ENCODE data around the gene GPR3. TPM values are rescaled to one million over a fixed set of nuclear protein-coding genes. Genes with fewer than 3 reads are reported as not detected.
A peak's percentile ranks its signal among the peaks of the same experiment; 100 is the strongest.

Gene GPR3
- total and polyA plus RNA-seq, 2 donors = 0.09 to 0.37 TPM

DNA sequence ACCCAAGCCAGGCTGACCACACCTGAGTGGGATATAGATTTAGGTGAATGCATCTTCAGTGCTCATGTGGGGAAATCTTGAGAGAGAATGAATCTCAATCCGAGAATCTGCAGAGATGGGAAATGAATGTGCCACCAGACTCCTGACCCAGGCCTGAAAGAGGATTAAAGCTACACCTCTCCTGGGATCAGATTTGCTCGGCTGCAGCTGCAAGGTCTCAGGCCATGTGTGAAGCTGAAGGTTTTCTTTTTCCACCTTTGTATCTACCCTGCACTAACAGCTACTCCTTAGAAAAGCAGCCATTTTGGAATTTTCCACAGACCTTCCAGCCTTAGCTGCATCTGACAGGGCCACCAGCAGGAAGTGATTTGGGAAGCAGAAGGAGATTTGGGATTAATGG is 18.3 kb downstream of the GPR3 start:
- Histone ChIP-seq H3K9me3 (ENCODE audit: control insufficient read depth in 2 of 2, insufficient read depth in 1 of 2, low read length in 1 of 2) (no peaks in the 10 kb centered on the region), H3K36me3 (ENCODE audit: control insufficient read depth in 2 of 2, insufficient read depth in 2 of 2, low read length in 1 of 2) (peaks cover 88 to 93% of the 10 kb centered on the region in 2 donors), H3K27ac (ENCODE audit: low read depth in 1 of 2, low read length in 1 of 2) (no peak overlapping the region), H3K4me1 (ENCODE audit: control insufficient read depth in 2 of 2, insufficient read depth in 2 of 2, low read length in 2 of 2) (peaks cover 0 to 25% of the 10 kb centered on the region in 2 donors), H3K27me3 (ENCODE audit: control insufficient read depth in 2 of 2, insufficient read depth in 1 of 2, low read length in 1 of 2) (no peaks in the 10 kb centered on the region), H3K4me3 (ENCODE audit: low read length in 2 of 2) (no peak overlapping the region)
- 90% methylated on average over 2 of the region's 2 CpGs for WGBS
- no peak for DNase-seq (ENCODE audit: low read depth in 6 of 9, low spot score in 9 of 9)

GRCh38 chr1:27412502-27412901 is 20.1 kb downstream of the GPR3 start:
- Histone ChIP-seq H3K27me3 (ENCODE audit: control insufficient read depth in 2 of 2, insufficient read depth in 1 of 2, low read length in 1 of 2) (no peaks in the 10 kb centered on the region), H3K36me3 (ENCODE audit: control insufficient read depth in 2 of 2, insufficient read depth in 2 of 2, low read length in 1 of 2) (peaks cover 87 to 97% of the 10 kb centered on the region in 2 donors), H3K9me3 (ENCODE audit: control insufficient read depth in 2 of 2, insufficient read depth in 1 of 2, low read length in 1 of 2) (no peaks in the 10 kb centered on the region), H3K27ac (ENCODE audit: low read depth in 1 of 2, low read length in 1 of 2) (peak overlapping the region in 1 of 2 donors; percentile 18), H3K4me3 (ENCODE audit: low read length in 2 of 2) (no peak overlapping the region), H3K4me1 (ENCODE audit: control insufficient read depth in 2 of 2, insufficient read depth in 2 of 2, low read length in 2 of 2) (peaks cover 0 to 27% of the 10 kb centered on the region in 2 donors)
- WGBS = 96% methylated on average over 4 of the region's 4 CpGs
- no peak for DNase-seq (ENCODE audit: low read depth in 6 of 9, low spot score in 9 of 9)

- 93% methylated on average over 4 of the region's 4 CpGs for WGBS
- Histone ChIP-seq H3K4me3 (ENCODE audit: low read length in 2 of 2) (no peak overlapping the region), H3K36me3 (ENCODE audit: control insufficient read depth in 2 of 2, insufficient read depth in 2 of 2, low read length in 1 of 2) (peaks cover 86 to 97% of the 10 kb centered on the region in 2 donors), H3K4me1 (ENCODE audit: control insufficient read depth in 2 of 2, insufficient read depth in 2 of 2, low read length in 2 of 2) (peaks cover 0 to 27% of the 10 kb centered on the region in 2 donors), H3K9me3 (ENCODE audit: control insufficient read depth in 2 of 2, insufficient read depth in 1 of 2, low read length in 1 of 2) (no peaks in the 10 kb centered on the region), H3K27me3 (ENCODE audit: control insufficient read depth in 2 of 2, insufficient read depth in 1 of 2, low read length in 1 of 2) (no peaks in the 10 kb centered on the region), H3K27ac (ENCODE audit: low read depth in 1 of 2, low read length in 1 of 2) (peak overlapping the region in 1 of 2 donors; percentile 42)
- no peak for DNase-seq (ENCODE audit: low read depth in 6 of 9, low spot score in 9 of 9)
These were observed 20.6 kb downstream of the GPR3 start for GRCh38 chr1:27413004-27413403.

DNA sequence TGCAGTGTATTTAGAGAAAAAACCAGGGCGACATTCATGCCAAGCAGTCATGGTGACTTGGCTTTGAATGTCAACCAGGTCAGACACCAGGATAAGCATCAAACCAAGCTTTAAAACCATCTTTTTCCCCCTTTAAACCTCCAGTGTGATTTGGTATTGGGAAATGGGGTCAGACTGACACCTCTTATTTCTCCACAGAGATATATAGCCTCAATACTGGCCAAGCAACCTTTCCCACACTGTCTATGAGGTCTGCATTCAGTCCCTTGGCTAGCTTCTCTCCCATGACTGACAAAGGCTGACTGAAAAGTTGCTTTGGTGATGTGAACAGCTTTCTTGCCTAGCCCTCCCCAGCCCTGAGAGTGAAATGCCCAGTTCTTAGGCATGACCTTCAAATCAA is 21.7 kb downstream of the GPR3 start:
- H3K36me3 ChIP-seq (ENCODE audit: control insufficient read depth in 2 of 2, insufficient read depth in 2 of 2, low read length in 1 of 2) = peaks cover 85 to 97% of the 10 kb centered on the region in 2 donors
- peaks cover 0 to 35% of the 10 kb centered on the region in 2 donors for H3K4me1 ChIP-seq (ENCODE audit: control insufficient read depth in 2 of 2, insufficient read depth in 2 of 2, low read length in 2 of 2)
- H3K4me3 ChIP-seq (ENCODE audit: low read length in 2 of 2) = no peak overlapping the region
- WGBS = 97% methylated on average over 1 of the region's 1 CpG
- H3K27me3 ChIP-seq (ENCODE audit: control insufficient read depth in 2 of 2, insufficient read depth in 1 of 2, low read length in 1 of 2) = no peaks in the 10 kb centered on the region
- DNase-seq (ENCODE audit: low read depth in 6 of 9, low spot score in 9 of 9) = no peak
- H3K27ac ChIP-seq (ENCODE audit: low read depth in 1 of 2, low read length in 1 of 2) = peak overlapping the region in 1 of 2 donors; percentile 15
- H3K9me3 ChIP-seq (ENCODE audit: control insufficient read depth in 2 of 2, insufficient read depth in 1 of 2, low read length in 1 of 2) = no peaks in the 10 kb centered on the region

DNA sequence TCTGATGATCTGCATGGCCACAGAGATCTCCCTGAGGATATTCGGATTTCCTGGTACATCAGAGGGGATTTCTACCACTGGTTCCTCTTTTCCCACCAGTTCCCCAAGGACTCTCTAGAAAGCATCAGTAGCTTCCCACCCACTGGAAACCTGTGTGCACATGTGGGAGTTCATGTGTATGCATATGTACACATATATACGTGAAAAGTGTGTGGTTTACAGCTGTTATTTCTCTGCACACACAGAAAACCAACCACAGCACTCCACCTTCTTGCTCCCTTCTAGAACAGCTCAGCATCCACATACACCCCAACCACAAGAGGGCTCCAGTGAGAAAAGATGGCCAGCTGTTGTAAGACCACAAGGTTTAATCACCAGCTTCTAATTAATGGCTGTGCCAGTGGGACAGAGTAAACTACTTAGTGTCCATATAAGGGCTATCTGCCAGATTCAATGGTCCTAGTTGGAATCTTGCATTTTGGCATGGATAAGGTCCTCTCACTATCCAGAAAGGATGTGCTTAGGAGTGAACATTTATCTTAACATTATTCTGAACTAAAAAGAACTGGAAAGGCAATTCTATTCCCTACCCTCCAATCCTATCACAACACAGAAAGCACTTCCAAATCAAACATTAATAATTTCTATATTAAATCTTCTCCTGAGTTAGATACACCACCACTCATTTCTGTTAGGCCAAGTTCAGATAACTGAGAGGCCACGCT is 24.1 kb downstream of the GPR3 start:
- H3K9me3 ChIP-seq (ENCODE audit: control insufficient read depth in 2 of 2, insufficient read depth in 1 of 2, low read length in 1 of 2) = no peaks in the 10 kb centered on the region
- peaks cover 67 to 78% of the 10 kb centered on the region in 2 donors for H3K36me3 ChIP-seq (ENCODE audit: control insufficient read depth in 2 of 2, insufficient read depth in 2 of 2, low read length in 1 of 2)
- H3K4me3 ChIP-seq (ENCODE audit: low read length in 2 of 2) = no peak overlapping the region
- DNase-seq (ENCODE audit: low read depth in 6 of 9, low spot score in 9 of 9) = peak in 5 of 9 donors; percentile 63 to 86 (median 73)
- H3K27ac ChIP-seq (ENCODE audit: low read depth in 1 of 2, low read length in 1 of 2) = peak overlapping the region in 1 of 2 donors; percentile 18
- no peaks in the 10 kb centered on the region for H3K27me3 ChIP-seq (ENCODE audit: control insufficient read depth in 2 of 2, insufficient read depth in 1 of 2, low read length in 1 of 2)
- WGBS = 64% methylated on average over 3 of the region's 3 CpGs
- peaks cover 0 to 45% of the 10 kb centered on the region in 2 donors for H3K4me1 ChIP-seq (ENCODE audit: control insufficient read depth in 2 of 2, insufficient read depth in 2 of 2, low read length in 2 of 2)

DNA sequence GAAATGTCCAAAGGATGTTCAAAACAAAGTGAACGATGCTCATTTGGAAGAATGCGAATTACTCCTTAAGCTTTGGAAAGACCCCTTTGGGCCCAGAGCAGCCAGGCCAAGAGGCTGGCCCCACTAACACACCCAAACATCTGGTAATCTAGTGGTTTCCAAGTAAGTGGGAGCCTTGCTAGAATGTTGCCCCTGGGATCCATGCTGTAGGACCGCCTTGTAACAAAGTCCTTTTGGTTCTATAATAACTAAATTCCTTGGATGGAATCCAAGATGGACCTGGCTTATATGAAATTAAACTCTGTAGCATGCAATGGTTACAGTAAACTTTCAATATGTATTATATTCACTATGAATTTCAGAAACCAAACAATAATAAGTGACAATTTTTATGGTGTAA is 25.3 kb downstream of the GPR3 start:
- DNase-seq (ENCODE audit: low read depth in 6 of 9, low spot score in 9 of 9) = no peak
- H3K36me3 ChIP-seq (ENCODE audit: control insufficient read depth in 2 of 2, insufficient read depth in 2 of 2, low read length in 1 of 2) = peaks cover 58 to 67% of the 10 kb centered on the region in 2 donors

DNA sequence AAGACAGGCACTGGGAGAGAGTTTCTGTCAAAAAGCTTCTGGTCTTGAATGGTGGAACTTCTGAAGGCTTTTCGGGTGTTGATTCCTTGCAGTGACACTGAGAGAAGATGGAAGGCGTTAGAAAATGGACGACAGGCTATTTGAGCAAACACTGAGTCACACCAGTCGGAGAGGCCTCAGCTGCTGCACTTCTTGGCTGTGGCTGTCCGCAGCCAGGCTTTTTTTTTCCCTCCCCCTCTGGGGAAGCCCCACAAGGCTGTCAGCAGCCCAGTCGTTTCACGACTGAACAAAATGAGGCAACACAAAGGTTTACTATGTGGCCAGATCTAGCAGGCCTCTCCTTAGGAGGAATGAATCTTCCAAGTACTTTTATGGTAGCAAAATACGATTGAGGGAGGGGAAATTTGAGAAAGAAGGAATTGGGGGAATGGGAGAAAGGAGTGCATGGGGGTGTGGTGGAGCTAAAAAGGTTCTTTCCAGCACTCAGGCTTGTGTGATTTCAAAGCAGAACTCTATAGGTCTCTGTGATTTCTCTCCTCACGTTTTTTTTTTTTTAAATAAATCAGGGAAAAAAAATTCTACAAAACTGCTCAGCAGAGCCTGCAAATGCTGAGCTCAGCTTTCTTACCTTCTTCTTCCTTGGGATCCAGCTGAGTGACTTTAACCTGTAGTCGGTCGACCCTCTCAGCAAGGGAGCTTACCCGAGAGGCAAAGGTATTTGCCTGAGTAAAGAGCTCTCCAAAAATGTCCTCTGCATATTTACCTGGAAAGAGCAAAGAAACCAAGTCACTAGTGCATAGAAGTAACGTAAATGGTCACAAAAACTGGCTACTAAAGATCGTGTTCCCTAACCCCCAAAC is 26.1 kb downstream of the GPR3 start:
- Histone ChIP-seq H3K27me3 (ENCODE audit: control insufficient read depth in 2 of 2, insufficient read depth in 1 of 2, low read length in 1 of 2) (no peaks in the 10 kb centered on the region), H3K9me3 (ENCODE audit: control insufficient read depth in 2 of 2, insufficient read depth in 1 of 2, low read length in 1 of 2) (no peaks in the 10 kb centered on the region), H3K4me3 (ENCODE audit: low read length in 2 of 2) (no peak overlapping the region), H3K27ac (ENCODE audit: low read depth in 1 of 2, low read length in 1 of 2) (peak overlapping the region in 1 of 2 donors; percentile 84), H3K36me3 (ENCODE audit: control insufficient read depth in 2 of 2, insufficient read depth in 2 of 2, low read length in 1 of 2) (peaks cover 49 to 59% of the 10 kb centered on the region in 2 donors), H3K4me1 (ENCODE audit: control insufficient read depth in 2 of 2, insufficient read depth in 2 of 2, low read length in 2 of 2) (peaks cover 0 to 53% of the 10 kb centered on the region in 2 donors)
- DNase-seq (ENCODE audit: low read depth in 6 of 9, low spot score in 9 of 9) = no peak
- WGBS = 91% methylated on average over 14 of the region's 14 CpGs

More for the DNA sequence above, 25.3 kb downstream of the GPR3 start:
- Histone ChIP-seq H3K27me3 (ENCODE audit: control insufficient read depth in 2 of 2, insufficient read depth in 1 of 2, low read length in 1 of 2) (no peaks in the 10 kb centered on the region), H3K4me1 (ENCODE audit: control insufficient read depth in 2 of 2, insufficient read depth in 2 of 2, low read length in 2 of 2) (peaks cover 0 to 52% of the 10 kb centered on the region in 2 donors), H3K4me3 (ENCODE audit: low read length in 2 of 2) (no peak overlapping the region), H3K9me3 (ENCODE audit: control insufficient read depth in 2 of 2, insufficient read depth in 1 of 2, low read length in 1 of 2) (no peaks in the 10 kb centered on the region), H3K27ac (ENCODE audit: low read depth in 1 of 2, low read length in 1 of 2) (peak overlapping the region; percentile 60 to 84)
- WGBS = 95% methylated on average over 3 of the region's 3 CpGs

DNA sequence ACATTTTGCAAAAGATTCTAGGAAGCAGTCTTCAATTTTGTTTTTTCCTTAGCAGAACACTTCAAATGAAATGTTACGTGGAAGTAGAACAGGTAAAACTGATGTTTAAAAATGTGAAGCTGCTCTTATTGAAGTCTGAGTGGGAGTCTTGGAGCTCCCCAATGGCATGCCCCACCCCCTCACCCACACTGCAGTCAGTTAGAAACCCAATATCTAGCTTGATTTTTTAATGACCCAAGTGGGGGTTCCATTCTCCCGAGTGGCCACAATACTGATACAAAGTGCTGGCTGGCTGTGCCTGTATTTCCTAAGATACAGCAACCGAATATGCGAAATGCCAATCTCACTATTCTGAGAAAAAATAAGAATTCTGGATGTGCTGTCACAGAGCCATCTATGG is 31.3 kb downstream of the GPR3 start:
- Histone ChIP-seq H3K4me3 (ENCODE audit: low read length in 2 of 2) (no peak overlapping the region), H3K36me3 (ENCODE audit: control insufficient read depth in 2 of 2, insufficient read depth in 2 of 2, low read length in 1 of 2) (peaks cover 19 to 42% of the 10 kb centered on the region in 2 donors), H3K9me3 (ENCODE audit: control insufficient read depth in 2 of 2, insufficient read depth in 1 of 2, low read length in 1 of 2) (no peaks in the 10 kb centered on the region), H3K27me3 (ENCODE audit: control insufficient read depth in 2 of 2, insufficient read depth in 1 of 2, low read length in 1 of 2) (no peaks in the 10 kb centered on the region), H3K27ac (ENCODE audit: low read depth in 1 of 2, low read length in 1 of 2) (no peak overlapping the region), H3K4me1 (ENCODE audit: control insufficient read depth in 2 of 2, insufficient read depth in 2 of 2, low read length in 2 of 2) (peaks cover 16 to 50% of the 10 kb centered on the region in 2 donors)
- WGBS = 95% methylated on average over 4 of the region's 4 CpGs
- no peak for DNase-seq (ENCODE audit: low read depth in 6 of 9, low spot score in 9 of 9)

- Histone ChIP-seq H3K36me3 (ENCODE audit: control insufficient read depth in 2 of 2, insufficient read depth in 2 of 2, low read length in 1 of 2) (peaks cover 13 to 35% of the 10 kb centered on the region in 2 donors), H3K27ac (ENCODE audit: low read depth in 1 of 2, low read length in 1 of 2) (peak overlapping the region in 1 of 2 donors; percentile 75), H3K4me3 (ENCODE audit: low read length in 2 of 2) (no peak overlapping the region), H3K9me3 (ENCODE audit: control insufficient read depth in 2 of 2, insufficient read depth in 1 of 2, low read length in 1 of 2) (no peaks in the 10 kb centered on the region), H3K4me1 (ENCODE audit: control insufficient read depth in 2 of 2, insufficient read depth in 2 of 2, low read length in 2 of 2) (peaks cover 42 to 62% of the 10 kb centered on the region in 2 donors), H3K27me3 (ENCODE audit: control insufficient read depth in 2 of 2, insufficient read depth in 1 of 2, low read length in 1 of 2) (no peaks in the 10 kb centered on the region)
- WGBS = 44% methylated on average over 2 of the region's 2 CpGs
- peak in 2 of 9 donors; percentile 34 to 53 for DNase-seq (ENCODE audit: low read depth in 6 of 9, low spot score in 9 of 9)
These were observed 34.9 kb downstream of the GPR3 start for GRCh38 chr1:27427329-27427728.

Measured in thymus (tissue), 11 donors.